GM12875 (cell line): ENCODE measurements around the gene KRTAP5-5.

Experiments used
- H3K4me3 ChIP-seq: one replicate; pipeline ENCODE4 v1.5.1; 2011; ENCODE audit warnings: low read depth, low read length, control low read depth
- CTCF ChIP-seq: IDR thresholded peaks from 2 replicates; pipeline ENCODE4 v1.5.1; 2011; ENCODE audit warnings: low read depth, mild to moderate bottlenecking, control low read depth, inconsistent platforms, low read length, moderate library complexity, borderline replicate concordance; ENCODE audit not compliant: insufficient read depth

The KRTAP5-5 gene

GRCh38 chr11:1624621-1625020 is 5.0 kb upstream of the KRTAP5-5 start:
- TF ChIP-seq CTCF, result no peak
- H3K4me3 ChIP-seq, result no peak overlapping the region

GRCh38 chr11:1625541-1625940 is 4.0 kb upstream of the KRTAP5-5 start:
- H3K4me3 ChIP-seq, result no peak overlapping the region
- TF ChIP-seq CTCF, result no peak

GRCh38 chr11:1628506-1629325 is 859 bp upstream of the KRTAP5-5 start:
- TF ChIP-seq CTCF, result peak; percentile 96
- H3K4me3 ChIP-seq, result no peak overlapping the region

- TF ChIP-seq CTCF, result no peak
- no peak overlapping the region for H3K4me3 ChIP-seq
Observed at GRCh38 chr11:1630271-1630670, 696 bp downstream of the KRTAP5-5 start.

- no peak for TF ChIP-seq CTCF
- no peak overlapping the region for H3K4me3 ChIP-seq
Observed at GRCh38 chr11:1631066-1631568, 1.5 kb downstream of the KRTAP5-5 start.

- no peak overlapping the region for H3K4me3 ChIP-seq
- no peak for TF ChIP-seq CTCF
Observed at GRCh38 chr11:1632053-1632714, 2.6 kb downstream of the KRTAP5-5 start.
